Neuron (in vitro differentiated cells): ENCODE results near the gene PLAU.
A peak's percentile ranks its signal among the peaks of the same experiment; 100 is the strongest.
"Not testable (repeated sequence)": the region's sequence is repeated elsewhere in the genome, so short reads cannot be mapped to it uniquely, and the experiment has no call there.

Source experiments
- H2AFZ ChIP-seq: one replicate; pipeline ENCODE4 v1.6.1; 2013; ENCODE audit warnings: low read depth, mild to moderate bottlenecking, inconsistent platforms, low read length, moderate library complexity
- H3K27me3 ChIP-seq: one replicate; pipeline ENCODE4 v1.6.1; 2013; ENCODE audit warnings: low read length; ENCODE audit not compliant: insufficient read depth
- H3K36me3 ChIP-seq: one replicate; pipeline ENCODE4 v1.6.1; 2013; ENCODE audit warnings: low read length; ENCODE audit not compliant: insufficient read depth
- H3K4me1 ChIP-seq: one replicate; pipeline ENCODE4 v1.6.1; 2013; ENCODE audit warnings: low read length; ENCODE audit not compliant: insufficient read depth
- H3K4me3 ChIP-seq: 2 replicates; pipeline ENCODE4 v1.5.1; 2013; ENCODE audit warnings: mild to moderate bottlenecking, low read length, moderate library complexity
- H3K9me3 ChIP-seq: one replicate; pipeline ENCODE4 v1.6.1; 2013; ENCODE audit warnings: low read length

Gene PLAU

GRCh38 chr10:73925539-73925938, 14.6 kb downstream of the PLAU start:
- no peaks in the 10 kb centered on the region for H3K36me3 ChIP-seq

GRCh38 chr10:73926152-73926764, 15.3 kb downstream of the PLAU start:
- Histone ChIP-seq H3K9me3 (peaks cover 2% of the 10 kb centered on the region), H3K4me3 (no peak overlapping the region), H3K36me3 (no peaks in the 10 kb centered on the region), H3K4me1 (peaks cover 3% of the 10 kb centered on the region), H2AFZ (no peak overlapping the region), H3K27me3 (no peaks in the 10 kb centered on the region)

More at GRCh38 chr10:73925539-73925938, 14.6 kb downstream of the PLAU start:
- Histone ChIP-seq H3K27me3 (no peaks in the 10 kb centered on the region), H2AFZ (no peak overlapping the region), H3K4me3 (no peak overlapping the region), H3K9me3 (peaks cover 2% of the 10 kb centered on the region), H3K4me1 (peaks cover 3% of the 10 kb centered on the region)

GRCh38 chr10:73930630-73931327, 19.8 kb downstream of the PLAU start:
- not testable (repeated sequence) for H2AFZ ChIP-seq, H3K9me3 ChIP-seq, H3K27me3 ChIP-seq, H3K36me3 ChIP-seq, H3K4me3 ChIP-seq, H3K4me1 ChIP-seq

- Histone ChIP-seq H3K27me3 (peaks cover 7% of the 10 kb centered on the region), H3K9me3 (peaks cover 2% of the 10 kb centered on the region)
These were observed 21.1 kb downstream of the PLAU start for GRCh38 chr10:73931767-73932619.

GRCh38 chr10:73932620-73933112, 21.7 kb downstream of the PLAU start:
- H3K4me3 ChIP-seq: no peak overlapping the region
- no peaks in the 10 kb centered on the region for H3K4me1 ChIP-seq
- H3K27me3 ChIP-seq: peaks cover 7% of the 10 kb centered on the region
- no peaks in the 10 kb centered on the region for H3K9me3 ChIP-seq
- H2AFZ ChIP-seq: no peak overlapping the region
- no peaks in the 10 kb centered on the region for H3K36me3 ChIP-seq

More at GRCh38 chr10:73931767-73932619, 21.1 kb downstream of the PLAU start:
- H2AFZ ChIP-seq: no peak overlapping the region
- no peaks in the 10 kb centered on the region for H3K36me3 ChIP-seq
- no peaks in the 10 kb centered on the region for H3K4me1 ChIP-seq
- no peak overlapping the region for H3K4me3 ChIP-seq

GRCh38 chr10:73934074-73934473, 23.1 kb downstream of the PLAU start:
- no peaks in the 10 kb centered on the region for H3K9me3 ChIP-seq
- H3K36me3 ChIP-seq: no peaks in the 10 kb centered on the region
- peaks cover 7% of the 10 kb centered on the region for H3K27me3 ChIP-seq
- no peak overlapping the region for H3K4me3 ChIP-seq
- no peak overlapping the region for H2AFZ ChIP-seq
- no peaks in the 10 kb centered on the region for H3K4me1 ChIP-seq

GRCh38 chr10:73935895-73936294, 25.0 kb downstream of the PLAU start:
- peaks cover 7% of the 10 kb centered on the region for H3K27me3 ChIP-seq
- H3K9me3 ChIP-seq: no peaks in the 10 kb centered on the region
- no peaks in the 10 kb centered on the region for H3K36me3 ChIP-seq
- H3K4me3 ChIP-seq: no peak overlapping the region
- H3K4me1 ChIP-seq: peaks cover 2% of the 10 kb centered on the region
- H2AFZ ChIP-seq: no peak overlapping the region

GRCh38 chr10:73937333-73938043, 26.6 kb downstream of the PLAU start:
- no peak overlapping the region for H3K4me3 ChIP-seq

GRCh38 chr10:73940634-73941221, 29.8 kb downstream of the PLAU start:
- Histone ChIP-seq H3K27me3 (peaks cover 2% of the 10 kb centered on the region), H3K4me3 (peak overlapping the region; percentile 36), H3K4me1 (peaks cover 5% of the 10 kb centered on the region), H2AFZ (peak overlapping the region; percentile 83), H3K9me3 (peaks cover 2% of the 10 kb centered on the region), H3K36me3 (no peaks in the 10 kb centered on the region)

More at GRCh38 chr10:73937333-73938043, 26.6 kb downstream of the PLAU start:
- H3K4me1 ChIP-seq: peaks cover 5% of the 10 kb centered on the region
- no peaks in the 10 kb centered on the region for H3K36me3 ChIP-seq
- H2AFZ ChIP-seq: no peak overlapping the region
- H3K27me3 ChIP-seq: peaks cover 7% of the 10 kb centered on the region
- no peaks in the 10 kb centered on the region for H3K9me3 ChIP-seq

- H3K4me3 ChIP-seq: peak overlapping the region; percentile 36
- H3K9me3 ChIP-seq: peaks cover 2% of the 10 kb centered on the region
- peak overlapping the region; percentile 83 for H2AFZ ChIP-seq
- H3K4me1 ChIP-seq: peaks cover 5% of the 10 kb centered on the region
- no peaks in the 10 kb centered on the region for H3K36me3 ChIP-seq
- no peaks in the 10 kb centered on the region for H3K27me3 ChIP-seq
These were observed 30.4 kb downstream of the PLAU start for GRCh38 chr10:73941300-73941699.

GRCh38 chr10:73944356-73945100, 33.6 kb downstream of the PLAU start:
- Histone ChIP-seq H3K4me1 (peaks cover 5% of the 10 kb centered on the region), H3K27me3 (no peaks in the 10 kb centered on the region), H3K36me3 (no peaks in the 10 kb centered on the region), H3K9me3 (peaks cover 2% of the 10 kb centered on the region), H3K4me3 (no peak overlapping the region), H2AFZ (no peak overlapping the region)
